ENCODE data around the gene SMOC1. TPM values are rescaled to one million over a fixed set of nuclear protein-coding genes. Genes with fewer than 3 reads are reported as not detected.

The SMOC1 gene
- total and polyA plus RNA-seq, 12 donors, result 0.33 to 19.8 (median 4.5) TPM

- no peak overlapping the region for H3K27ac ChIP-seq
- no peak for DNase-seq
- intact Hi-C loops (cut with DNase I), result no loop called here
- no peaks in the 10 kb centered on the region for H3K4me1 ChIP-seq (replicated peaks in 1 of 2)
- TF ChIP-seq POLR2A (IDR thresholded peaks at IDR 0.05) (no peak), CTCF (IDR thresholded peaks at IDR 0.05) (no peak)
- peaks cover 0 to 11% (median 0%) of the 10 kb centered on the region in 3 donors for H3K9me3 ChIP-seq (replicated peaks in 1 of 3)
- WGBS, 4 donors, result 47 to 75% (median 59%) methylated on average over 4 of the region's 4 CpGs
- no peak overlapping the region for H3K4me3 ChIP-seq
- H3K27me3 ChIP-seq, result no peaks in the 10 kb centered on the region
- H3K36me3 ChIP-seq (replicated peaks in 1 of 2), result no peaks in the 10 kb centered on the region
Measured at GRCh38 chr14:69941768-69942742, 62.8 kb downstream of the SMOC1 start.

- Histone ChIP-seq H3K27ac (no peak overlapping the region), H3K36me3 (replicated peaks in 1 of 2) (no peaks in the 10 kb centered on the region), H3K27me3 (no peaks in the 10 kb centered on the region), H3K4me1 (replicated peaks in 1 of 2) (no peaks in the 10 kb centered on the region), H3K4me3 (no peak overlapping the region), H3K9me3 (replicated peaks in 1 of 3) (peaks cover 0 to 11% (median 0%) of the 10 kb centered on the region in 3 donors)
- intact Hi-C loops (cut with DNase I), result no loop called here
- WGBS, 4 donors, result 65 to 75% (median 71%) methylated on average over 12 of the region's 12 CpGs
- TF ChIP-seq POLR2A (IDR thresholded peaks at IDR 0.05) (no peak), CTCF (IDR thresholded peaks at IDR 0.05) (no peak)
- peak in 1 of 7 donors; percentile 77 for DNase-seq
Measured at GRCh38 chr14:69943084-69943780, 64.0 kb downstream of the SMOC1 start.

GRCh38 chr14:69945347-69945746, 66.1 kb downstream of the SMOC1 start:
- no peaks in the 10 kb centered on the region for H3K27me3 ChIP-seq
- no peaks in the 10 kb centered on the region for H3K4me1 ChIP-seq (replicated peaks in 1 of 2)
- no peak for DNase-seq
- no peak overlapping the region for H3K27ac ChIP-seq
- H3K4me3 ChIP-seq, result no peak overlapping the region
- H3K9me3 ChIP-seq (replicated peaks in 1 of 3), result peaks cover 0 to 11% (median 0%) of the 10 kb centered on the region in 3 donors
- intact Hi-C loops (cut with DNase I), result no loop called here
- TF ChIP-seq POLR2A (IDR thresholded peaks at IDR 0.05), result no peak
- no peak for TF ChIP-seq CTCF (IDR thresholded peaks at IDR 0.05)
- no peaks in the 10 kb centered on the region for H3K36me3 ChIP-seq (replicated peaks in 1 of 2)
- WGBS, 4 donors, result 78 to 91% (median 81%) methylated on average over 1 of the region's 1 CpG

- intact Hi-C loops (cut with DNase I), result no loop called here
- Histone ChIP-seq H3K9me3 (replicated peaks in 1 of 3) (peaks cover 0 to 11% (median 0%) of the 10 kb centered on the region in 3 donors), H3K27ac (no peak overlapping the region), H3K27me3 (no peaks in the 10 kb centered on the region), H3K4me1 (replicated peaks in 1 of 2) (no peaks in the 10 kb centered on the region), H3K4me3 (no peak overlapping the region), H3K36me3 (replicated peaks in 1 of 2) (no peaks in the 10 kb centered on the region)
- no peak for DNase-seq
- TF ChIP-seq POLR2A (IDR thresholded peaks at IDR 0.05) (no peak), CTCF (IDR thresholded peaks at IDR 0.05) (no peak)
Measured at GRCh38 chr14:69945912-69946311, 66.7 kb downstream of the SMOC1 start.
